Measurements from ENCODE around the gene SEMA4D.

SEMA4D gene

GRCh38 chr9:89367726-89368437 lies 130.0 kb downstream of the SEMA4D start:
- DNase-seq (ENCODE audit: low spot score): no peak

- DNase-seq (ENCODE audit: low spot score): no peak
Measured at GRCh38 chr9:89367281-89367680, 130.6 kb downstream of the SEMA4D start.

- DNase-seq (ENCODE audit: low spot score): no peak
Measured at GRCh38 chr9:89366711-89367110, 131.2 kb downstream of the SEMA4D start.

- no peak for DNase-seq (ENCODE audit: low spot score)
Measured at GRCh38 chr9:89365532-89365912, 132.4 kb downstream of the SEMA4D start.

GRCh38 chr9:89364666-89365531 lies 133.0 kb downstream of the SEMA4D start:
- no peak for DNase-seq (ENCODE audit: low spot score)

DNA sequence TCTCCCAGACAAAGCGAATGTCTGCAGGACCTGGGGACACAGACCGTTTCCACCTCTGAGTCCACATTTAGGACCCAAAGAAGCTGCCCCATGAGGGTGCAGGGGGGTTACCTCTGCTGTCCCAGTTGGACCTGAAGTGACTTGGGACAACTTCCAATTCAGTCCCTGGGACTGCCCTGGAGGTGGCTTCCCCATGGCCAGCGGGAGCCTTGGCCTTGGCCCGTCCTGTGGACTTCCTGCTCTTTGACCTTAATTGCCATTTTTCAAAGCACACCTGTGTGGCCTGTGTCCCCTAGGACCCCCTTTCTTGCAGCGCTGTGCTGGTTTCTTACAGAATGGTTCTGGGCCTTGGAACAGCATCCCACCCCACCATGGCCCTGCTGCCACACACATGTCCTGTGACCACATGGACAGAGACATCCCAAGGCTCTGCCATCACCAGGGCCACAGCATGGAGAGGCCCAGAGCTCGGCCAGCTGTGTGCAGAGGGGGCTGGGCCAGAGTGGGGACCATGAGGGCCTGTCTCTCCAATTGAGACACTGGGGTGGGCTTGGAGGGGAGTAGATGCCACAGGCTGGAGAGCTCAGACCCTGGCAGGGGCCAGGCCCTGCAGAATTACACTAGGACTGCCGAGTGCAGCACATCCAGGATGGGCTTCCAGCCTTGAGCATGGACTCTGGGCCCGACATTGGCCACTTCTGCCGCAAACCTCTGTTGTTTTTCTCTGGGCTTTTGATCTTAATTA lies 133.8 kb downstream of the SEMA4D start:
- DNase-seq (ENCODE audit: low spot score): no peak

DNA sequence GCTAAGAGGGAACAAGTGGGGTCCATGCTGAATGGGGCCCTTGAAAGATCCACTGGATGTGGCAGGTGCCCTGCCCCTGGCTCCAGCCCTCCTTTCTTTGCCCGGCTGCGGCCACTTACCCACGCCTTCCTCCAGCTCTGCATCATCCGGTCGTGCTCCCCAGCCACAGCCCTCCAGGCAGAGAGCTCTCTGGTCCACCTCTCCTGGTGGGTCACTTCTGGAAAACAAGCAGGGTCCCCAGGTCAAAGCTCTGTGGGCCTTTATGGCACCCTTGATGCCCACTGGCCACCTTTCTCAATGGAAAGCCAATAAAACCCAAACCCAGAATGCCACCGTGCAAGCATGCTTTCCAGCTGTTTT lies 134.6 kb downstream of the SEMA4D start:
- DNase-seq (ENCODE audit: low spot score): no peak

- no peak for DNase-seq (ENCODE audit: low spot score)
Measured at GRCh38 chr9:89362647-89363310, 135.1 kb downstream of the SEMA4D start.

DNA sequence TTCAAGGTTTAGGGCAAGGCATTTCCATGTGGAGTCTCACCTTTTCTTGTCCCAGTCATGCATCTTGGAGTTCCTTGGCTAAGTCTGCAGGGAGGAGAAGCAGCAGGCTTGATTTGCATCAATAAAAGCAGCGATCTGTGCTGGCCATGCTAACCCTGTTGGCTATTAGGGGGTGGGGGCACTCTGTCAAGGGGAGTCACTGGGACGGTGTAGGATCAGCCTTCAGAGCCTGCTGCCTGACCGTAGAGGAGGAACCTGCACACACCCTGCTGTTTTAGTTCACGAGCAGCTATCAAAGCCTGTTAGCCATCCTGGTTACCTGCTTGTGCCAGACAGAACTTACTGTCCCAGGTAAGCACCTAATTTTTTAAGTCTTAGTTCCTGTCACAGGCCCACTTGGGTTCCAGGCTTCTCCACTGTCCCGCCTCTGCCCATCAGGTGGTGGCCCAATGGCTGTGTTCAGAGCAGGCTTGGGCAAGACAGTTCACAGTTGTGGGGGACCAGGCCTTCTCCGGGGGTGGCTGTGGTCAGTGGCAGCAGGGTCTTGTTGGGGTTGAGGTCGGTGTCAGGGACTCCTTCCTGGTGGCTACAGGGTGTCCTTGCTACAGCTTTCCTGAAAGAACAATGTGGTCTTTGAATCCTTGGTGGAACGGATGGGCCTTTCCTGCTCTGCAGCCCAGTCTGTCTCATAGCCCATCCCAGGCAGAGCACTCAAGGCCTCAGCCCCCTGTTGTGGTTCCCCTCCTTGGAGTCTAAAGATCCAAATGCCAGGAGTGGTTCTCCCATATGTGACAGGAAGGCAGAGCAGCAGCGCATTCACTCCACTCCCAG lies 135.9 kb downstream of the SEMA4D start:
- DNase-seq (ENCODE audit: low spot score): no peak

- no peak for DNase-seq (ENCODE audit: low spot score)
Measured at GRCh38 chr9:89361031-89361430, 136.9 kb downstream of the SEMA4D start.

DNA sequence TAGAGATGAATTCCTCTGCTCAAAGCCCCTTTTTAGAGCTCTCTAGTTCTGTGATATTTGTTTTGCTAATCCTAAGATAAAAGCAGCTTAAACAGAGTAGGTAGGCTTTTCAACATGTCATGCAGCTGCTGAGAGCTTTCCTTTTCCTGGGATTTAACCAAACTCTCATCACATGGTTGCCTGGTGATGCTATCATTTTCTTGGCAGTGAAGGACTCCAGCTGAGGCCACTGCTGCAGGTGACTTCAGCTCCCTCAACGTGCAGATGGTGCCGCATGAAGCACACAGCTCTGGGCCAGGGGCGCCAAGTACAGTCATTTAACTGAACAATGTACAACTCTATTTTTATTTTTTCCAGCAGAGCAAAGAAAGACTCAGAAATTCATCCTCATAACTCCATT lies 137.4 kb downstream of the SEMA4D start:
- peak; percentile 50 for DNase-seq (ENCODE audit: low spot score)

- no peak for DNase-seq (ENCODE audit: low spot score)
Measured at GRCh38 chr9:89359751-89360261, 138.1 kb downstream of the SEMA4D start.

GRCh38 chr9:89358985-89359384 lies 138.9 kb downstream of the SEMA4D start:
- peak; percentile 52 for DNase-seq (ENCODE audit: low spot score)

DNA sequence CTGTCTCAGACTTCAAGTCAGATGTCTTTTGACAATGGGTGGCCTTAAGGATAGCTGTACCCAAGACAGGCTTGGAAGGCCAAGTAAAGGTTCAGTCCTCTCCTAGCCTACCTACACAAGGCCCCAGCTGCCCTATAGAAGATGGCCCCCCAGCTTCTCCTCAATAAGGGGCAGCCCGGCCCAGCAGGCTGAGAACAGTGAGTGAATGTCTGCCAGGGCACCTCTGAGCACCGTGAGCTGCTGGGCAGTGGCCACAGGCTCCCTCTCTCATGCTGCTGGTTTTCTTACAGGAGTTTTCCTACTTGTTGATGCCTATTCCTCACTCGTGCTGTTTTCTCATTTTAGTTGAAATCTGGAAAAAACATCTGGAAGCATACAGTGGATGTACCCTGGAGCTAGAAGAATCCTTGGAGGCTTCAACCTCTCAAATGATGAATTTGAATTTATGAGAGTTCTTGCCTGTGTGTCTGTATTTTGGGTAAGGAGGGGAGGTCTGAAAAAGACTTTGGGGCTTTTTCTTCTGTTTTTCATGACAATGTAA lies 139.5 kb downstream of the SEMA4D start:
- DNase-seq (ENCODE audit: low spot score): no peak

DNA sequence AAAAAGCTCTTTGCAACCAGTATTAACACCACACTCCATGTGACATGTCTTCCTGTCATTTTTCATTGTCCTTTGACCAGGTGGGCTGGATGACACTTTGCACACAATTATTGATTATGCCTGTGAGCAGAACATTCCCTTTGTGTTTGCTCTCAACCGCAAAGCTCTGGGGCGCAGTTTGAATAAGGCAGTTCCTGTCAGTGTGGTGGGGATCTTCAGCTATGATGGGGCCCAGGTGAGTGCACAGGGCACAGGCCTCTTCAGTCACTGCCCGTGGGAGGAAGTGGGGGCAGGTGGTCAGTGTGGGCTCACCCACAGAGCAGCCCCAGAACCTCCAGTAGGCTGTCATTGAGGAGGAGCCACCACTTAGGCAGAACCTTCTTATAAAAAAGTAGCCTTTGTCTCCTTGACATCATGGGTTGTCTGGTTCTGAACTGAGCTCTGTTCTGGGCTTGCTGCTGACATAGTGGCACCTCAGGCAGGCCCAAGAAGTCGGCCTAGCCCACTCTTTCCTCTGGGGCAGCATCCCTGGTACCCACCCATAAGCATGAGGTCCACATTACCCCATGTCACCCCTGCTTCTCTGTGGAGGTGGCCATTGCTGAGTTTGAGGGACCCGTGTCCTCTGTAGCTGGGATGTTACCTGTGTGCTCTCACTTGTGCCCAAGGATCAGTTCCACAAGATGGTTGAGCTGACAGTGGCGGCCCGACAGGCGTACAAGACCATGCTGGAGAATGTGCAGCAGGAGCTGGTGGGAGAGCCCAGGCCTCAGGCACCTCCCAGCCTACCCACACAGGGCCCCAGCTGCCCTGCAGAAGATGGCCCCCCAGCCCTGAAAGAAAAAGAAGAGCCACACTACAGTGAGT lies 140.3 kb downstream of the SEMA4D start:
- no peak for DNase-seq (ENCODE audit: low spot score)

DNA sequence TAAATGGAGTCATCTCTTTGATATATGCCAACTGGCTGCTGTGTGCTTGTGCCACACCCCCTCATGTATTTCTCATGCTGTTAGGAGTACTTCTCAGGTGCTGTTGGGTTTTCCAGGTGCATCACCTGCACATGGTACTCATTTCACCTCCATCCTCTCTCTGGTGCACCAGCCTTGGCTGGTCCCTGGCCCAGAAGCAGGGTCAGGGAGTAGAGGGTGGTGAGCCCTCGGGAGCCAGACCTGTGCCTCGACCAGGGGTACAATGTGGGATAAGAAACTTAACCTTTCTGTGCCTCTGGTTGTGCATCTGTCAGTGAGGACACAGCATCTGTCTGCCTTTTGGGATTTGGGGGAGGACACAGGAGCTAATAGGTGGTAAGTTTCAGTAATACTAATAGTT lies 141.1 kb downstream of the SEMA4D start:
- DNase-seq (ENCODE audit: low spot score): no peak

DNA sequence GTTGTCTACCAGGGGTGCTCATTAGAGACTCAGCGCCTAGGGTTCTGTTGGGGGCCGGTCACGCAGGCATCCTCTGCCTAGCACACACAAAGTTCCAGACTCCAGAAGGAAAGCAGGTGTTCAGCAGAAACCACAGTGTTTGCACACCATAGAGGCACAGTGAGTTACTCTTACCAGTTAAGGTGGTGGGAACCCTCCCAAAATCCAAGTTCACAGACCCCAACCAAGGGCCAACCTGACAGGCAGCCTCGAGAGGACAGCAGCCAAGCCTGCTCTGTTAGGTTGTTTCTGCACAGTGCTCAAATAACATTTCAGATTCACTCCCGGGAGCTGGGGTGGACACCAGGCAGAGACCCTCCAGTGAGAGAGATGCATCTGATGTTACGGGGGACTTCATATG lies 143.4 kb downstream of the SEMA4D start:
- no peak for DNase-seq (ENCODE audit: low spot score)

- no peak for DNase-seq (ENCODE audit: low spot score)
Measured at GRCh38 chr9:89353989-89354388, 143.9 kb downstream of the SEMA4D start.

- no peak for DNase-seq (ENCODE audit: low spot score)
Measured at GRCh38 chr9:89352874-89353649, 144.9 kb downstream of the SEMA4D start.

All from pons (tissue), 1 donor.